Dedifferentiated amniotic fluid mesenchymal stem cell (primary cell): ENCODE results near the gene SOCS7.

ENCODE experiments used
- DNase-seq: peaks from one replicate; pipeline ENCODE4 v3.0.0-alpha.2; 2016; ENCODE audit errors: extremely low spot score

Gene SOCS7

DNA sequence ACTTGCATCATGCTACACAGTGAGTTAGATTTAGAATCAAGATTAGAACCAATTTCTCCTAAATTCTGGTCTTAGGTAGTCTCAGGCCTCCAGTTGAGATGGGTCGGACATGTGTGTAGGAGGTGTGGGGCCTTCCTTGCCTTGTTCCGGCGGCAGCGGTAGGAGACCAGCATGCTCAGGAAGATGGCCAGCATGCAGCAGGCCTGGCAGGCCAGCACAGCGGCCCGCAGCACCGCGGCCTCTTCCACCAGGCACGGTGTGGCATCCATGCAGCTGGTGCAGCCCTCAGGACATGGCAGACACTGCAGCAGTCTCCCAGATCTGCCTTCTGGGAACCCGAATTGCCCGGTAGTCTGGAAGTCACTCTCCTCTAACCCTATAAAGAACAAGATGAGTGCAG is 14.8 kb upstream of the SOCS7 start:
- no peak for DNase-seq

GRCh38 chr17:38338053-38338452 is 13.6 kb upstream of the SOCS7 start:
- DNase-seq: no peak

- no peak for DNase-seq
These were observed 13.1 kb upstream of the SOCS7 start for GRCh38 chr17:38338535-38338934.

DNA sequence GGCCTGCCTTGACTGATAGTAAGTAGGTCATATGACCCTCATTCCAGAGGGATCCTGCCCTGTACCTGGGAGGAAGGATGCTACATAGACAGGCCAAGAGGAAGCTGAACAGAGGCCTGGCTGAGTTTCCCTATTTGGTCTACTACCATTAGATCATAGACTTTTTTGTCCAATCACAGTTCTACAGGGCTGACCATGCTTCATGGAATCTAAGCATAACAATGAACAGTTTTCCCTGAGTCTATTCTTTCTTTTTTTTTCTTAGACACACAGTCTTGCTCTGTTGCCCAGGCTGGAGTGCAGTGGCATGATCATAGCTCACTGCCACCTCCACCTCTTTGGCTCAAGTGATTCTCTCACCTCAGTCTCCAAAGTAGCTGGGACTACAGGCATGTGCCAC is 11.8 kb upstream of the SOCS7 start:
- no peak for DNase-seq

GRCh38 chr17:38341035-38341721 is 10.5 kb upstream of the SOCS7 start:
- no peak for DNase-seq

- no peak for DNase-seq
These were observed 8.6 kb upstream of the SOCS7 start for GRCh38 chr17:38342886-38343607.

DNA sequence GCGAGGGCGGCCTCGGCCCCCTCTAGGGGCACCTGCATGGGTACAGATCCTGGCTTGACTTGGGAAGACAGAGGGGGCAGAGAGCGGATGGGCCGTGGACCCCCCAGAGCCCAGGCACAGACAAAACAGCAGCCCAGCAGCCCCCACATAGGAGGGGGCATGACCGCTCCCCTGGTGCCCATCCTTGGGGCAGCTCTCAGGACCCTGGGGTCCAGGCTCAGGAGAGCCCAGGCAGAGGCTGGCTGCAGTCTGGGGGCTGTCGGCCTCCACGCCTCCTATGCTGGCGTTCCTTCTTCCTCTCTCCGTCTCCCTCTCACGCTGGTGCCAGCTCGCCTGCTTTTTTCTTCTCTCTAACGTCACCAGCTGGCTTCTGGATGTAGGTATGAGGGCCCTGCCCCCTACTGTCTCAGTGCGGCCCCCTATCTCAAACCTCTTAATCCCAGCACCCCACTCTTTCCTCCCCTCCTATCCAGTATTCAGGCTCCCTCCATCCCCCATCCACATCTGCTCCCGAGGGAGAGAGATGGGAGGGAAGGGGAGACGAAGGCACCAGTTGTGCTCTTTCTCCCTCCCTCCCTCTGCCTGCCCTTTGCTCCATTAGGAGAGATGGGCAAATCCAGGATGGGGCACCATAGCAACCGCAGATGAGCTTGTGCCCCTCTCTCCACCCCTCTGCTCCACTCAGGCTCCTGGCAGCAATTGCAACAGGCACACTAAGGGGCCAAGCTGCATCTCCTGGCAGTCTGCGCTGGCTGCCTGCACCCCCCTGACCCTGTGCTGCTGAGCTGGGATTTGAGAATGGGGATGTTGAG is 7.8 kb upstream of the SOCS7 start, which contains the start of gene GPR179:
Gene GPR179 (minus strand): TSS at position 349 of the 812 bp plus-strand sequence. CDS start 167 bp downstream, at position 182.
- no peak for DNase-seq

GRCh38 chr17:38344420-38344745 is 7.3 kb upstream of the SOCS7 start:
- DNase-seq: no peak

DNA sequence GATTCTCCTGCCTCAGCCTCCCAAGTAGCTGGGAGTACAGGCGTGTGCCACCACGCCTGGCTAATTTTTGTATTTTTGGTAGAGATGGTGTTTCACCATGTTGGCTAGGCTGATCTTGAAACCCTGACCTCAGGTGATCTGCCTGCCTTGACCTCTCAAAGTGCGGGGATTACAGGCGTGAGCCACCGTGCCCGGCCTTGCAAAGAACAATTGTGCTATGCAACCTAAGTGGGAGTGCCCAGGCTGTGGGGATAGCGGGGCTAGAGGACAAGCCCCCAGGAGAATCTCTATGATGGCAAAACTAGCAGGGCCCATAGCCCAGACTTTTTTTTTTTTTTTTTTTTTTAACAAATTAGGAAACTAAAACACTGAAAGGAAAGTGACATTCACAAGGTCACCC is 5.9 kb upstream of the SOCS7 start:
- DNase-seq: no peak

DNA sequence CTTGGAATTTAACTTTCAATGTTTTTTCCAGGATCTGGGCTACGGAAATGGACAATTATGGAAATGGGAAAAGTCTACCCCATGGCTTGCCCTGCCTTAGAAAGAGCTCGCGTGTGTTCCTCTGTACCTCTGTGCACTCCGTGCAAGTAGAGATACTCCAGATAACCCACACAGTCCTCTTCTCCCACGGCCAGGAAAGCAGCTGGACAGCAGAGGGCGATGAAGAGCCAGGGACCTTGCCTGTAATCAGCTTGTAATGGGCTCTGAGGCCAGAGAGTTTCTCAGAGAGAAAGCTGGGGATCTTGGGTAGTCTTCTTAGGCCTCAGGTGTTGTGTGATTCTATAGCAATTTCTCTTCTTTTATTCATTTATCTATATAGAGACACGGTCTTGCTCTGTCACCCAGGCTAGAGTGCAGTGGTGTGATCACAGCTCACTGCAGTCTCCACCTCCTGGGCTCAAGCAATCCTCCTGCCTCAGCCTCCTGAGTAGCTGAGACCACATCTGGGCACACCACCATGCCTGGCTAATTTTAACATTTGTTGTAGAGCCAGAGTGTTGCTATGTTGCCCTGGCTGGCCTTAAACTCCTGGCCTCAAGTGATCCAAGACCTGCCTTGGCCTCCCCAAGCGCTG is 2.4 kb upstream of the SOCS7 start:
- DNase-seq: peak; percentile 90

- DNase-seq: no peak
These were observed 1.6 kb upstream of the SOCS7 start for GRCh38 chr17:38350035-38350434.

GRCh38 chr17:38352245-38353085 is 821 bp downstream of the SOCS7 start:
- no peak for DNase-seq

DNA sequence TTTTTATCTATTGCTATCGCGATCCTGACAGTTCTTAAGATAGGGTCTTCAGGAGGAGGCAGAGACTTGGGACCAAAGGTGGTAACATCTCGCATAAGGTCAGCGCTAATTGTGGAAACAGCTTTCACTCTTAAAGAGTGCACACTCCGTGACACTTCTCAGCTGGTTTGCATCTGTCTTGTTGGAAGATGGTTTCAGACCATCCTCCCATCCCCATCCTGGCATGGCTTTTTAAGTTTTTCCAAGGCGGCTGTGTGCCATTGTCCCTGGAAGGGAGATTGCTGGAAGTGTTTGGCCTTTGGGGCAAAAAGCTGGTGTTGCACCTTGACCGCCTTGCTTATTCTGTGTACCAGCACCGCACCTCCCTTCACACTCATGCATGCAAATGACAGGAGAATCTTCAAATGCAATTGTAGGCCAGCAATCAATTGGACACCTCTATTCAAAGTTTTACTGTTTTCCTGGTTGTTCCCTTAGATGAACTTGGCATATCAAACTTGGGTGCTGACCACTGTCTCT is 1.5 kb downstream of the SOCS7 start:
- no peak for DNase-seq

- no peak for DNase-seq
These were observed 2.0 kb downstream of the SOCS7 start for GRCh38 chr17:38353668-38354067.

DNA sequence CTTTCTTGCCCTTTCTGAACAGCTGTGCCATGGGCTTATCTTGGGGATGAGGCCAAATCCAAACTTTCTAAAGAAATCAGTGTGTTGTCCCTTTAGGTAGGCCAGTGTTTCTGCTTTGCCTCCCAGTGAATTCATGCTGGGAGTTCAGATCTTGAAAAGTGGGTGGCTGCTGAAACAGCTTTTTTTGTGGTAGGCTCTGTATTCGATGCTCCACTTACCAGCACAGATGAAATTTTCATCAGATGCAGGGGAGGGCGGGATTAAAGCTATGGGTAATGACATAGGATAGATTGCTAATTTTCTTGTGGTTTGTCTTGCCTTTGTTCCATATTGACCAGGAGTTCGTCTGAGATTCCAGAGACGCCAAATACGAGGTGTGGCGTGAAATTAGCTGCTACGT is 2.8 kb downstream of the SOCS7 start:
- DNase-seq: no peak

DNA sequence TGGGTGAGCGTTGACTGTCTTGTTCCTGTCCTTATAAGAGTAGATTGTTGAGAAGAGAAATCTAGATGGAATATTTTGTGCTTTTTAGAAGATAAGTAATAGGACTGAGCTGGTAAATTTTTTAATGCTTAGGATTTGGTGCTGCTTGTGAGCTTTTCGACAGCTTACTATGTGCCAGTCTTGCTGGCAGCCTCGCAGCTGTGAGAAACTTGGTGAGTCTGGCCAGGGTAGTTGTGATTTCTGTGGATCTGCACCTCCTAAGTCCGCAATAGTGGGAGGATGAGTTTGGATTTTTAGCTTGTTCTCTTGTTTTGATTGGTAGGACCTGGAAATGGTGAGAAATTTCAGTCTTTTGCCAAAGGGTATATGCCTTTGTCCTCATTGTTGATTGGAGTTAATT is 3.6 kb downstream of the SOCS7 start:
- no peak for DNase-seq

DNA sequence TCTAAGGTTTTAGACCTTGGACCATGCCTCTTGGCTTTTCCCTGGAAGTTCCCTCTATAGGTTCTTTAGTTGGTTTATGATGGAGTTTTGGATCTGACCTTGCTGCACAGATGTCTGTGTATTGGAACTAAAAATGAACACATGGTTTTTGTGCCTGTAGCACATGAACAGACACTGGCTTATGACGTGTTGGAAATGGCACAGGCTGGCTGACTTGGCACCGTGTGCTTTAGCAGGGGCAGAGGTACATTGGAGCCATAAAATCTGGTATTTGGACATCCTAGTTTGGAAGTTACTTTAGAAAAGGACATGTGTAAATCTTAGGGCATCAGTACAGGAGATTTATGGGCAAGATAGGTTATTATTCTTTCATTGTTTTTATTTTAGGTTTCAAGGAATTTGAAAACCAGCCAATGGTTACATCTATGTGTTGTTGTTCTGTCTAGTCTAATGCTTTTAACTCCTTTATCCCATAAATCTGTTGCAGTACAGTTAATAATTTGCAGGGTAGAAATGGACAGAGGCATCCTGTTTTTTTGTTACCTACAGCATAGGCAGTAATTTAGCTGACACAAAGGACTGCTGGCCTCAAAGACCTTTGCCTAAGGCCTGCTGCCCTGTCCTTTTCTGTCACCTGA is 6.0 kb downstream of the SOCS7 start:
- DNase-seq: no peak

- DNase-seq: no peak
These were observed 7.2 kb downstream of the SOCS7 start for GRCh38 chr17:38358586-38359513.

GRCh38 chr17:38361694-38362465 is 10.2 kb downstream of the SOCS7 start:
- no peak for DNase-seq
